Hindlimb muscle (tissue), 1 donor: ENCODE results near the gene HBE1. TPM values are rescaled to one million over a fixed set of nuclear protein-coding genes. Genes with fewer than 3 reads are reported as not detected.
"Not testable (repeated sequence)": the region's sequence is repeated elsewhere in the genome, so short reads cannot be mapped to it uniquely, and the experiment has no call there.

Experiments
- DNase-seq: peaks from one replicate; pipeline ENCODE4 v3.0.0-alpha.2; 2013
- polyA plus RNA-seq: library from polyadenylated mRNA; unstranded; fragments of 120-200 nt; gene quantifications from one replicate; pipeline ENCODE4 v1.2.1, GENCODE V29; 2013; ENCODE audit not compliant: insufficient read length

The HBE1 gene
- 4.3 TPM for polyA plus RNA-seq

DNA sequence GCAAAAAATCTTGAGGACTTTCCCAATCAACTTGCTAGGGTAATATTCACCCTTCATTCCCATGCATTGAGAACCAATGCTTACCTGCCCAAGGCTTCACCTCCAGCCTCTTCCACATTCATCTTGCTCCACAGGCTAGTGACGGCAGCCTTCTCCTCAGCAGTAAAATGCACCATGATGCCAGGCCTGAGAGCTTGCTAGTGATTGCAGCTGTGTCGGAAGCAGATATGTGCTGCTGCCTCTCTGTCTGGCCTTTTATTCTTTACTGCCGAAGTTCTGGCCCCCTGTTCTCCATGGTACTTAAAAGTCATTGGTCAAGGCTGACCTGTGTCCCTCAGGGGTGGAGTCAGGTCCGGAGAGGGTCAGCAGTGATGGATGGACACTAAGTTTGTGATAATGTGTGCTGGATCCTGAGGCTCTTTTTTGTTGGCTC is at the start of gene HBE1:
HBE1 (minus strand) TSS at position 231 of the 433 bp plus-strand sequence; CDS start at position 176, 55 bp downstream.
- DNase-seq: no peak

DNA sequence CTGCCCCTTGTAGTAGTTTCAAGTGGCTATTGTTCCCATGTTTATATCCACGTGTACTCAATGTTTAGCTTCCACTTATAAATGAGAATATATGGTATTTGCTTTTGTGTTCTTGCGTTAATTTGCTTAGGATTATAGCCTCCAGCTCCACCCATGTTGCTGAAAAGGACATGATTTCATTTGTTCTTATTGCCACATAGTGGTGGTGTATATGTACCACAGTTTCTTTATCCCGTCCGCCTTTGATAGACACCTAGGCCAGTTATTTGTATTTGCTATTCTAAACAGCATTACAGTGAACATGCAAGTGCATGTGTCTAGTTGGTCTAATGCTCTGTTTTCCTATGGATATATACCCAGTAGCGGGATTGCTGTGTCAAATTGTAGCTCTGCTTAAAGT is 47.5 kb upstream of the HBE1 start:
- no peak for DNase-seq

DNA sequence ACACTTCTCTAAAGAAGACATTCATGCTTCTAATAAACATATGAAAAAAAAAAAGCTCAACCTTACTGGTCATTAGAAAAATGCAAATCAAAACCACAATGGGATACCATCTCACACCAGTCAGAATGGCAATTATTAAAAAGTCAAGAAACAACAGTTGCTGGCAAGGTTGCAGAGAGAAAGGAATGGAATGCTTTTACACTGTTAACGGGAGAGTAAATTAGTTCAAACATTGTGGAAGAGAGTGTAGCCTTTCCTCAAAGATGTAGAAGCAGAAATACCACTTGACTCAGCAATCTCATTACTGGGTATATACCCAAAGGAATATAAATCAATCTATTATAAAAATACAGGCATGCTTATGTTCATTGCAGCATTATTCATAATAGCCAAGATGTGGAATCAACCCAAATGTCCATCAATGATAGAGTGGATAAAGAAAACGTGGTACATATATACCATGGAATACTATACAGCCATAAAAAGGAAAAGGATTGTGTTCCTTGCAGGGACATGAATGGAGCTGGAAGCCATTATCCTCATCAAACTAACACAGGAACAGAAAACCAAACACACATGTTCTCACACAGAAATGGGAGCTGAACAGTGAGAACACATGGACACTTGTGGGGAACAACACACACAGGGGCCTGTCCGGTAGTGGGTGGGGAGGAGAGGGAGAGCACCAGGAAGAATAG is 43.7 kb upstream of the HBE1 start:
- not testable (repeated sequence) for DNase-seq

DNA sequence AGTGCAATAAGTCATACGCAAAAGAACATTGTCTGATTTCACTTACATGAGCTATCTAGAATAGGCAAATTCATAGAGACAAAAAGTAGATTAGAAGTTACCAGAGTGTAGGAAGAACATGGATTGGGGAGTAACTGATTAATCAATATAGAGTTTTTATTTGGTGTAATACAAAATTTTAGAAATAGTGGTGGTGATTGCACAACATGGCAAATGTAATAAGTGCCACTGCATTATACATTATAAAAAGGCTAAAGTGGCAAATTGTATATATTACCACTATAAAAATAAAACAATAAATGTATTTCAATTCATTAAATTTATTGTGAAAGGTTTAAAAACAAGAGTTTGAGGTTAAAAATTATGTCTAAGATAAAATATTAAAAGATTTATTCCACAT is 40.7 kb upstream of the HBE1 start:
- no peak for DNase-seq

DNA sequence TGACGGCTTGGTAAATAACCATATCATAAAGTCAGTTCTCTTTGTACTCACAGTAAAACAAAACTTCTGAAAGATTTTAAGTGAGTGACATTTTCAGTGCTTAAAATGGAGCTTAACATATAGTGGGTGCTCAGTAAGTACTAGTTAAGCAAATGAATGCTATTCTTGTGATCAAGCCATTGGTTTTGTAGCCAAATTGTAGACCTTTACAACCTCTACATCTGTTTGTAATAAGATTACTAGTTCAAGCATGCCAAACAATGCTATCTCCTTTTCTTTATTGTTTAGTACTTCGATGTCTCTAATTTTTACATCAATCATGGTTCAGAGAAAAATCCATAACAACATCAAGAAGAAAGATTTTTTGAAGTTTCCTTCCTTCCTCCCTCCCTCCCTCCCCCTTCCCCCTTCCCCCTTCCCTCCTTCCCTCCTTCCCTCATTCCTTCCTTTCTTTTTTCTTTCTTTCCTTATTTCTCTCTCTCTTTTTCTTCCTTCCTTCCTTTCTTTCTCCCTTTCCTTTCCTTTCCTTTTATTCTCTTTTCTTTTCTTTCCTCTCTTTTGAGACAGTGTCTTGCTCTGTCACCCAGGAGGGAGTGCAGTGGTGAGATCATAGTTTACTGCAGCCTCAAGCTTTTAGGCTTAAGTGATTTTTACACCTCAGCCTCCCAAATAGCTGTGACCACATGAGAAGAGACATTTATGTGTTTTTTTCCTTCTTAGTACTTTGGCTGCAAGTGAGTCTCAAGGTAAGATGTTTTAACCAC is 37.7 kb upstream of the HBE1 start:
- no peak for DNase-seq

DNA sequence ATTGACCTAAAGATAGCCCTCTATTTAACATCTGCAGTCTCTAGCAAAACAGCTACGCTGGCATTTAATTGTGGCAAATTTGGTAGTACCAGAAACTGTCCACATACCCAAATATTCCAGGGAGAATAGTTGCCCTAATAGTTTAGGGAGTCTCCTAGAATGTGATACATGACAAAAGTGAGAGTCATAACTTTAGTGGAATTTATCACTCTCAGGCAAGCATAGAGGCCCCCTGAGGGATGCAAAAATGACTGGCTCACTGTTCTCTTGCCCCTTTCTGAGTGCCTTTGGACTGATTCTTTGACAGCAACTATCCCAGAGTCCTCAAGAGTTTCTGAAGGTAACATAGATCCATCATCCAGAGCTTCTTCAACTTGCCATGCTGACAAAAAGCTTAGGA is 34.3 kb upstream of the HBE1 start:
- no peak for DNase-seq

DNA sequence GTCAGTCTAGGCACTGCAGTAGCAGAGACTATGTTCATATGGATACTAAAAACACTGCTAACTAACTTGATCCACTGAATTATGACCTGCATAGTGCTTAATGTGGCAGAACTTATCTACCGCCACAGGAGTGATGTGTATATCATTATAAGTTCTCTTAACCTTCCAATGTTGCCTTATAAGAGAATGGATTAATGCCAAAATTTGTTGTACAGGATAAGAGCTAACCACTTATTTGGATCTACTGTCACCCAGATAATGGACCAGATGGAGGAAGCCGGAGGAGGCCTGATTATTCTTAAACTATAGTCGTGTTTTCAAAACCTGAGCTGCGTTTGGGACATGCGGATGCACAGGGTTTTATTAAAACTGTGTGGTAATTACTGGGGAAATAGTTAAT is 33.9 kb upstream of the HBE1 start:
- no peak for DNase-seq

DNA sequence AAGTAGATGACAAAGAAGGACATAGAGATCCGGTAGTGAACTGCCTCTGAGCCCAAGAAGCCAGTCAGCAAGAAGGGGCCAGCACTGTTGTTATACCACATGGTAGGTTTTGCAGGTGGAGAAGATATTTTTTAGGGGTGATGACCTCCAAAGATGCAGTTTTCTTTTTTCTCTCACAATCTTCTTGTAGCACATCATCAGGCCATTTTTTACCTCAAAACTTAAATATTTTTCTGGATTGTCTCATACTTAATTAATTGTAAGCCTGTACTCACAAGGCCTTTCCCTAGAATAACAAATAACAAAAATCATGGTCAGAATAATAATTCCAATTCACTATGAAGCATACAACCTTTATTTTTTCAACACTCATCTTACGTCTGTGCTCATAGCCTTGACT is 32.1 kb upstream of the HBE1 start, which contains the start of gene OR51B4:
OR51B4 (minus strand) TSS at position 101 of the 400 bp plus-strand sequence; CDS start at position 101, 0 bp downstream.
- DNase-seq: no peak

DNA sequence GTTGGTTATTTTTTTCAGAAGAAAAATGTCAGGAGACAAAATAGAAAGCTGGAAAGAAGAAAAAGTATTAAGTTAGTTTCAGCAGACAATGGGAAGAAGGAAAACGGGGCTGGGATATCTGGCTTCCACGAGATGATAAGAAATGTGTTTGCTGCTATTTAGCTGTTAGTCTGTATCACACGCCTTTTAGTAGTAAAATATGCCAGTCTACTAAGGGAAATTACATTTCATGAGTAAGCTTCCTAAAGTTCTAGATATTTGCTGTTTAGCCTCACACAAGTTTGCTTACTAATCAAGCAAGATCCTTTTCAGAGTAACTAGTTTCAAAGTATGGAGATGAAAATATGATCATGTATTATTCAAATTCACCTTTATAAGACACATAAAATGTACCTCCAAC is 30.5 kb upstream of the HBE1 start:
- no peak for DNase-seq

DNA sequence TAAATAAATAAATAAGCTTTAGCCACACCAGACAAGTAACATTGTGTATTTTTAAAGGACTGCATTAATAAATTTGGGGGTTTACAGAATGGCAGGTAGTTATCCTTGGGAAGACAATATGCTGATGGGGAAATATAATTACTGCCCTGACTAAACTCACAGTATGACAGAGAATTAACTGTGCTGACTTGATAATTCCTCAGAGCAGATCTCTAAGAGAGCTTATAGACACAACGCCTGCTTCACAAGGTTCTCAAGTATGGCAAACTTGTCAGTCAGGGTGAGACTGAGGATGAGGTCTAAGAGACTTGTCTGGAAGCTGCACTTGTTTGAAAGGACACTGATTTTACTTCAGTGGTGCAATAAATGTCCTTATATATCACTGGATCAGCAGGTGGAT is 28.7 kb upstream of the HBE1 start:
- no peak for DNase-seq

DNA sequence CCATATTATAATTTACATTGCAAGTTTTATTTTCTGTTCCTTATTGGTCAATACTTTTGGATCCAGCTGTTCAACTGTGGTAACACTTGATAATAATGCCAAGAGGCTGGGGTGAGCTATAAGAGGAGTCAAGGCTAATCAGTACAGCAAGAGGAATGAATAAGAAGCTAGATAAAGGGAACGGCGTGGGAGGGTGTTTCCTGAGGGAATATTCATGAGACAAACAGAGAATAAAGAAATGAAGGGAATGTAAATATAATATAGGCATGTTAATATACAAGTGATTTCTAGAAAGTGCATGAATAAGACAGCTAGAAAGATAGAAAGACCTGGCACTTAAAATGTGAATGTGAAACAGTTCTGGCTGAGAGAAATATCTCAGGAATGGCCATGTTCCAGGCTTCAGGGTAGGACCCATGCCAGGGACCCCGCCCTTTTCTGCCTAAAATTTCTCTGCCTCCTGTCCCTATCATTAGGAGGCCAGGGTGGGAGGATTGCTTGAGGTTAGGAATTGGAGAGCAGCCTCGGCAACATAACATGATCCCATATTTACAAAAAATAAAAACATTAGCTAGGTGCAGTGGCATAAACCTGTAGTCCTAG is 28.1 kb upstream of the HBE1 start:
- DNase-seq: no peak

DNA sequence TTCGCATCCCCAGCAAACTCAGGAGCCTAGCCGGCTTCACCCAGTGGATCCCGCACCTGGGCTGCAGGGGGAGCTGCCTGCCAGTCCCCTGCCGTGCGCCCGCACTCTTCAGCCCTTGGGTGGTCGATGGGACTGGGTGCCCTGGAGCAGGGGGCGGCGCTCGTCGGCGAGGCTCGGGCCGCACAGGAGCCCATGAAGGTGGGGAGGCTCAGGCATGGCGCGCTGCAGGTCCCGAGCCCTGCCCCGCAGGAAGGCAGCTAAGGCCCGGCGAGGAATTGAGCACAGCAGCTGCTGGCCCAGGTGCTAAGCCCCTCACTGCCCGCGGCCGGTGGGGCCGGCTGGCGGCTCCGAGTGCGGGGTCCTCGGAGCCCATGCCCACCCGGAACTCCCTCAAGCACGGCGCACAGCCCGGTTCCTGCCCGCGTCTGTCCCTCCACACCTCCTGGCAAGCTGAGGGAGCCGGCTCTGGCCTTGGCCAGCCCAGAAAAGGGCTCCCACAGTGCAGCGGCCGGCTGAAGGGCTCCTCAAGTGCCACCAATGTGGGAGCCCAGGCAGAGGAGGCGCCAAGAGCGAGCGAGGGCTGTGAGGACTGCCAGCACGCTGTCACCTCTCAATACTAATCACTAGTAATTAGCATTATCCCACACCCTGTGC is 24.7 kb upstream of the HBE1 start:
- DNase-seq: not testable (repeated sequence)

DNA sequence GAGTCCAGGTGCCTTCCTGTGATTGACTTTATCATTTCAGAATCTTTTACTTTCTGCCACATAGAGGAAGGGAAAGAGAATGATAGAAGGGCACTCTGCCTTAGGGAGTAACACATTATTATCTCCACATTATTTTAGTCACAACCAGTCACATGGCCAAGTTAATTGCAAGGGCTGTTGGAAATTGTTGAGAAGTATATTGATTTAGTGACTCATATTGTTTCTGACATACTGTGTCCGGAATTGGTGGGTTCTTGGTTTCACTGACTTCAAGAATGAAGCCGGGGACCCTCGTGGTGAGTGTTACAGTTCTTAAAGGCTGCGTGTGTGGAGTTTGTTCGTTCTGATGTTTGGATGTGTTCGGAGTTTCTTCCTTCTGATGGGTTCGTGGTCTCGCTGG is 23.3 kb upstream of the HBE1 start:
- no peak for DNase-seq

DNA sequence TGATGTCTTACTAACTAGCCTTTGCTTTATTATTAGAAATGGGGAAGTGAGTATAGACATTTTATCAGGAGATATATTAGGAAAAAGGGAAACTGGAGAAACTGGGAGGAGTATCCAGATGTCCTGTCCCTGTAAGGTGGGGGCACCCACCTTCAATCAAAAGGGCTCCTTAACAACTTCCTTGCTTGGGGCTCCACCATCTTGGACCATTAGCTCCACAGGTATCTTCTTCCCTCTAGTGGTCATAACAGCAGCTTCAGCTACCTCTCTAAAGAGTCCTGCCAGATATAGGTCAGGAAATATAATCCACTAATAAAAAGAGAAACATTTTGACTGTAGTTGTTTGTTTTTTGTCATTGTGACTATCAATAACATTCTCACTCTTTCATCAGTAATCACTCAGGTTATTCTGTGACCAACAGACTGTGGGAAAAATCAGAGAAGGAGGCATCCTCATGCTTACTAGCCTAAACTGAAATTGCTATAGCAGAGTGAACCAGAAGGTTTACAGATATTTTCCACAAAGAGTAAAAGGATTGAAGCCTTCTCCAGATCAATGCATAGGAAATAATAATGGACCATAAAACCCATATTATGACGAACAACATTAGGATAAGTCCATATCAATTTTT is 21.6 kb upstream of the HBE1 start:
- no peak for DNase-seq

DNA sequence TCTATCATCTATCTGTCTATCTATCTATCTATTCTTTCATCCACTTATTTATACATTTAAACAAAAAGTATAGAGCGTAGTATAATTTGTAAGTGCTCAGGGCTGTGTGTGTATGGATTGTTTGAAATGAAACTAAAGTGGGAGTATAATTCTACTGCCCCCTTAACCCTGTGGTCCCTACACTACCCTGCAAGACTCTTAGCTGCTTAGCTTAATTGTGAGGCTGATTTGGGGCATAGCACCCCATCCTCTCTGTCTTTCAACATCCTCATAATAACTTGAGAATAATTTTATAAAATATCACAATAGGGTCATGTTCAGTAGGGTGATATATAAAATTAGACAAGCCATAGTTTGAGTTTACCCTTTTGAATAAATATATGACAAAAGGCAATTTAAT is 20.4 kb upstream of the HBE1 start:
- no peak for DNase-seq

DNA sequence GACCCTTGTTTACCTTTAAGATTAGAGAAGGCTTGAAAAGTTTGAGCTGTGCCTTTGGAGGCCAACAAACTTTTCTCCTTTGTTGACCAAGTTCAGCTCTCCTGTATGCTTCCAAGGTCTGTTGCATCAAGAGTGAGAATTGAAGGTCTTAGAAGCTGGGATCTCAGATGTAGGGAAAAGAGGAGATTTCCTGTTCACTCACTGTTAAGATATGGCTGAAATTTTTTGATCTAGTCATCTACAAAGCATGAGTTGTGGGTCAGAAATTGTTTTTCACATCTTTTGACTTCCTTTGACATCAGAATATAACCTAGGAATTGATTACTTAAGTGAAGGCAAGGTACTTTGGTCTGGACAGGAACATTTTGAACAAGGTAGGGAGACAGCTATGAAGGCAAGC is 20.0 kb upstream of the HBE1 start:
- DNase-seq: no peak

DNA sequence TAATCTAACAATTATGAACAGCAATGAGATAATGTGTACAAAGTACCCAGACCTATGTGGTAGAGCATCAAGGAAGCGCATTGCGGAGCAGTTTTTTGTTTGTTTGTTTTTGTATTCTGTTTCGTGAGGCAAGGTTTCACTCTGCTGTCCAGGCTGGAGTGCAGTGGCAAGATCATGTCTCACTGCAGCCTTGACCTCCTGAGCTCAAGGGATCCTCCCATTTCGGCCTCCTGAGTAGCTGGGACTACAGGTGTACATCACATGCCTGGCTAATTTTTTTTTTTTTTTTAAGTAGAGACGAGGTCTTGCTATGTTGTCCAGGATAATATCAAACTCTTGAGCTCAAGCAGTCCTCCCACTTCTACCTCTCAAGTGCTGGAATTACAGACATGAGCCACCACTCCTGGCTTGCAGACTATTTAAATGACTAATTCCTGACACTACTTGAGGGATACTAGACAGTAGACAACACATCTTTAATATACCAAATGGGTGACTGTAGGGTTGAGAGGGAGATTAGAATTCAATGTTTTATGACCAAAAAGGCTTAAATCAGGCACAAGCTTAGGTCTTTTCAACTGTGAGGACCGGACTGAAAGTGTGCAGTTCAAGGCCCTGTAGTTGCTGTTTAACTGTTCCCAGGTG is 19.3 kb upstream of the HBE1 start:
- DNase-seq: no peak

DNA sequence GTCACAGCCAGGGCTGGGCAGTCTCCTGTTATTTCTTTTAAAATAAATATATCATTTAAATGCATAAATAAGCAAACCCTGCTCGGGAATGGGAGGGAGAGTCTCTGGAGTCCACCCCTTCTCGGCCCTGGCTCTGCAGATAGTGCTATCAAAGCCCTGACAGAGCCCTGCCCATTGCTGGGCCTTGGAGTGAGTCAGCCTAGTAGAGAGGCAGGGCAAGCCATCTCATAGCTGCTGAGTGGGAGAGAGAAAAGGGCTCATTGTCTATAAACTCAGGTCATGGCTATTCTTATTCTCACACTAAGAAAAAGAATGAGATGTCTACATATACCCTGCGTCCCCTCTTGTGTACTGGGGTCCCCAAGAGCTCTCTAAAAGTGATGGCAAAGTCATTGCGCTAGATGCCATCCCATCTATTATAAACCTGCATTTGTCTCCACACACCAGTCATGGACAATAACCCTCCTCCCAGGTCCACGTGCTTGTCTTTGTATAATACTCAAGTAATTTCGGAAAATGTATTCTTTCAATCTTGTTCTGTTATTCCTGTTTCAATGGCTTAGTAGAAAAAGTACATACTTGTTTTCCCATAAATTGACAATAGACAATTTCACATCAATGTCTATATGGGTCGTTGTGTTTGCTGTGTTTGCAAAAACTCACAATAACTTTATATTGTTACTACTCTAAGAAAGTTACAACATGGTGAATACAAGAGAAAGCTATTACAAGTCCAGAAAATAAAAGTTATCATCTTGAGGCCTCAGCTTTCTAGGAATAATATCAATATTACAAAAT is 18.6 kb upstream of the HBE1 start:
- no peak for DNase-seq

DNA sequence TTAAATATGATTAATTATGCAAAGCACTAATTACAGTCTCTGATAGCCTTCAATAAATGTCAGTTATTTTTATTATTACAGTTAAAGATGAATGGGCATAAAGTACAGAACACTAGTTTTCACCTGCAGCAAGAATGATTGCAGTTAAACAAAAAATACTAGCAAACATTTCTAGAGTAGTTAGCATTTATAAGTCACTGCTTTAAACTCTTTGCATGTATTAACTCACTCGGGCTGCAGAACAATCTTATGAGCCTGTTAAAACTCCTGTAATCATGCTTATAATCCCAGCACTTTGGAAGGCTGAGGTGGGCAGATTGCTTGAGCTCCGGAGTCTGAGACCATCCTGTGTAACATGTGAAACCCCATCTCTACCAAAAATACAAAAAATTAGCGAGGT is 17.2 kb upstream of the HBE1 start:
- no peak for DNase-seq

DNA sequence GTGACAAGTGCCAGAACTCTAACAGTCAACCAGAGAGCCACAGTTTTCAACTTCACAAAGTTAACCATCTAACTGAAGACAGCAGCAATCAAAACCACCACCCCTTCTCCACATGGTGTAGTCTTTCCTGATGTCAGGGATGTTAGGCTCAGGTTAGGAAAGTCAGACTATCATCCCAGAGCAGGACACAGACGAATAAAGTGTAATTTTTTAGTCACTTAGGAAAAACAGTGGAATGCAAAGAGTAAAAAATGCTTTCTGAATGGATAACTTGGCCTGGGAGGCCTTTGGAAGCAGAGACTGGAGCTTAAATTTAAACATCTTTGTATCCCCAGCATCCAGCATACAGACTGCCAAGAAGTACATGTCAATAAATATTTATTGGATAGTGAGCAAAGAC is 16.6 kb upstream of the HBE1 start:
- DNase-seq: no peak

DNA sequence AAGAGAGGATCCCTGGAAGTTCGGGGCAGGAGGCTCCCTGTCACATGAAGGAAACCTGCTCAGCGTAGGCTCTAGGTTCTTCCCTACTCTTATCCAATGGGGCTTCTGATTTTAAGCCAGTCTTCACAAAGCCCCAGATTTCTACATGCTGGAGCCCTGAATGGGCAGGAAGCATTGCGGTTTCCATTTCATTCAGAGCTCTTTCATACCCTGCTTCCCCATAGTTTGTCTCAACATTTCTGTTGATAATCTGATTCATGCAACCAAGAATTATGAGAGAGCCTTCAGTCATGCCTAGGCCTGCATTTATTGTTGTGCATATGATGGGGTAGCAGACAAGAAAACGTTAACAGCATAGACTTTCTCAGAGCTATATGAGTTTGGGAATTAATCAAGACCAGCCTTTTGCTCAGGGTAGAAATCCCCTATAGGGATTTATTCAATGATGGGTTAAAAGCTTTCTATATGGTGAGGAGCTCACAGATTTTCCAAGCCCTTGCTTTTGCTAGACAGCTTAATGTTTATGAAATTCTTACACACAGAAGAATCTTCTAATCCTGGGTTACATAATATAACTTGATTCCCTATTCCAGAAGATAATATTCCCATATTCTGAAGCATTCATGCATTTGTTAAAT is 16.1 kb upstream of the HBE1 start:
- DNase-seq: no peak
